GM20000 (cell line): ENCODE measurements around the gene TUBB3.

Experiments
- DNase-seq: peaks from one replicate; pipeline ENCODE4 v3.0.0; 2012; ENCODE audit warnings: low spot score
- TF ChIP-seq, protein P1 (sequence below): IDR thresholded peaks from 2 replicates; pipeline ENCODE4 v1.5.1; 2012; ENCODE audit warnings: mild to moderate bottlenecking, control low read depth; ENCODE audit errors: extremely low read depth, missing control alignments

TUBB3 gene

DNA sequence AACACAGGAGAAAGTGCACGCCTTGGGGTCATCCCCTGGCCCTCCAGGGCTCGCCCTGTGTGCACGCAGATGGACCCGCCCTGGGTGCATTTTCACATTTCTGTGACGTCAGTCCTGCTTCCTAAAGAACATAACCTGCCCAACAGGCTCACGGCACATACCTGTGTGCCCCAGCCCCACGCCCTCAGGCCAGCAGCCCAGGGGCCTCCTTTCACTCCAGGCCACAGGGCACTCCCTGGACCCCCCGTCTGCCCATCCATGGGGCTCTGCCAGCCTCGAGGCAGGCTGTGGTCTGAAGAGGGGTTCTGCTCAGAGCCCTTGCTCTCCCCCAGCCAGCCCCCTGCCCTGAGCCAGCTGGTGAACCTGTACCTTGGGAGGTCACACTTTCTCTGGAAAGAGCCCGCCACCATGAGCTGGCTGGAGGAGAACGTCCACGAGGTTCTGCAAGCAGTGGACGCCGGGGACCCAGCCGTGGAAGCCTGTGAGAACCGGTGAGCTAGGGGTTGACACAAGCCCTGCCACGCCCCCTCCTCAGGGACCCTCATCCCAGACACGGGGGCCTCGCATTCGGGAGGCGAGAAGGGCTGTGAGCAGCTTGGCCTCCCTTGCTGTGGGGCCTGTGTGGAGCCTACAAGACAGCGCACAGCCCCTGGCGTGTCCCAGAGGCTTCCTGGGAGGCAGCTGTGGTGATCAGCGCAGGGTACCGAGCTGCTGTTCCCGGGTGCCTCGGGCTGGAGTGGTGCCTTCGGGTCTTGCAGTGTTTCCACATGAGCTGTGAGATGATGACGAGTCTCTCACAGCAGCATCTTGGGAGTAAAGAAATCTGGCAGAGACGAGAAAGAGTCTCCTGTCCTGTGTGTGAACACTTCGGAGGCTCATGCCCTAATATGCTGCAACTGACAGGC lies 18.3 kb upstream of the TUBB3 start:
- TF ChIP-seq, protein P1, sequence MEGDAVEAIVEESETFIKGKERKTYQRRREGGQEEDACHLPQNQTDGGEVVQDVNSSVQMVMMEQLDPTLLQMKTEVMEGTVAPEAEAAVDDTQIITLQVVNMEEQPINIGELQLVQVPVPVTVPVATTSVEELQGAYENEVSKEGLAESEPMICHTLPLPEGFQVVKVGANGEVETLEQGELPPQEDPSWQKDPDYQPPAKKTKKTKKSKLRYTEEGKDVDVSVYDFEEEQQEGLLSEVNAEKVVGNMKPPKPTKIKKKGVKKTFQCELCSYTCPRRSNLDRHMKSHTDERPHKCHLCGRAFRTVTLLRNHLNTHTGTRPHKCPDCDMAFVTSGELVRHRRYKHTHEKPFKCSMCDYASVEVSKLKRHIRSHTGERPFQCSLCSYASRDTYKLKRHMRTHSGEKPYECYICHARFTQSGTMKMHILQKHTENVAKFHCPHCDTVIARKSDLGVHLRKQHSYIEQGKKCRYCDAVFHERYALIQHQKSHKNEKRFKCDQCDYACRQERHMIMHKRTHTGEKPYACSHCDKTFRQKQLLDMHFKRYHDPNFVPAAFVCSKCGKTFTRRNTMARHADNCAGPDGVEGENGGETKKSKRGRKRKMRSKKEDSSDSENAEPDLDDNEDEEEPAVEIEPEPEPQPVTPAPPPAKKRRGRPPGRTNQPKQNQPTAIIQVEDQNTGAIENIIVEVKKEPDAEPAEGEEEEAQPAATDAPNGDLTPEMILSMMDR = no peak
- no peak for DNase-seq

DNA sequence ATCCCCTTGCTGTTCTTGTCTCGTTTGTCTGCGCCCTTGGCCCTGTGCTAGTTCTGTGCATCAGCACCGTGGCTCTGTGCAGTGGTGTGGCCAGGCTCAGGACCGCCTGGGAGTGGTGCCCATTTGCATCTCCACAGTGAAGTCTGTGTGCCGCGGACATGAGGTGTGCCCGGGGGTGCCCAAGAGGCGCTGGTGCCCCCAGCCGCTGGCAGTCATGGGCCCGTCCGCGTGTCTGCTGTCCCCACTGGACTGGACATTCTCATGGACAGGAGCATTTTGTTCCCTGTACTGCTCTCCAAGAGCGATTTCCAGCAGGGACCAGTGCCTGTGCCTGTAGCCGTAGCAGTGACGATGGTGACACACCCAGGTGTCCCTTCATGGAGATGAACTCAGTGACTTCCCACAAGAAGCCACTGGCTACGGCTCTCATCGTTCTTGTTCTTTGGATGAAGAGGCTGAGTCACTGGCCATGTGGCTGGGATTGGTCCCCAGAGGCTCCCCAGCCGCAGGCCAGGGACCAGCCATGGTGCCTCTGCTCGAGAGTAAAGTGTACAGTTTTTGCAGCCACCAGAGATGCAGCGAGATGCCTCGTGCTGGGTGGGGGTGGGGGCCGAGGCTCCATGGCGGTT lies 17.5 kb upstream of the TUBB3 start:
- DNase-seq = no peak
- TF ChIP-seq, protein P1 = no peak

DNA sequence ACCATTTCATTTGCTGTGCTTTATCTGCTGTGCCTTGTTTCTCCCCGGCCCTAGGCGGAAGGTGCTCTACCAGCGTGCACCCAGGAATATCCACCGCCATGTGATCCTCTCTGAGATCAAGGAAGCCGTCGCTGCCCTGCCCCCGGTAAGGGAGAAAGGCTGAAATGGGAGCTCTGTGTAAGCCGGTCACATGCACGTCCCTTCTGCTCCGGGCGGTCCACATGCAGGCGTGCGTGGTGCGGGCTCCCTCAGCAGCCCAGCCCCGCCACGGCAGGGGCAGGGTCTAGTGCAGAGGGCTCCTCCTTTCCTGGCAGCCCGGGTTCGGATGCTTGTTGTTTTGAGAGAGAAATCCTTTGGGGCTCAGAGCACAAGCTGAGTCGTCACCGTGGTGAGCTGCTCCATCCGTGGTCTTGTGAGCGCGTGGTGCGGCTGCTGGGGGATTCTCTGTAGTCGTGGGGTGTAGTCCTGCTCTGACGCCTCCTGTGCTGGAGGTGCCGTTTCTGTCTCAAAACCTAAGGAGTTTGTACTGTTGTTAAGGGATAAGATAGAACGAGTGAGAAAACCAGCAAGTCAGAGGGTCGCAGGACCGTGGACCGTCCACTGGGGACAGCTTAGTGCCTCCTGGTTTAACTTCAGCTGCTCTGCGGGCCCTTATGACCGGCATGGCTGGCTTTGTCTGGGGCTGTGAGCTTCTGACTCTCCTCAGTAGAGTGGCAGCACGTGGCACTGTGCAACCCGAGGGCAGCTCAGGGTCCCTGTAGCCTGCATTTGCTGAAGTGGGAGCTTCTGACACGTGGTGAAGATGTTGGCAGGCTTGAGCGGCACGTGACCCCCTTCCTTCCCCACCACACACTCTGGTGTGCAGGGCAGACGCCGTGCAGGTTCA lies 16.8 kb upstream of the TUBB3 start:
- TF ChIP-seq, protein P1 = no peak
- DNase-seq = no peak

DNA sequence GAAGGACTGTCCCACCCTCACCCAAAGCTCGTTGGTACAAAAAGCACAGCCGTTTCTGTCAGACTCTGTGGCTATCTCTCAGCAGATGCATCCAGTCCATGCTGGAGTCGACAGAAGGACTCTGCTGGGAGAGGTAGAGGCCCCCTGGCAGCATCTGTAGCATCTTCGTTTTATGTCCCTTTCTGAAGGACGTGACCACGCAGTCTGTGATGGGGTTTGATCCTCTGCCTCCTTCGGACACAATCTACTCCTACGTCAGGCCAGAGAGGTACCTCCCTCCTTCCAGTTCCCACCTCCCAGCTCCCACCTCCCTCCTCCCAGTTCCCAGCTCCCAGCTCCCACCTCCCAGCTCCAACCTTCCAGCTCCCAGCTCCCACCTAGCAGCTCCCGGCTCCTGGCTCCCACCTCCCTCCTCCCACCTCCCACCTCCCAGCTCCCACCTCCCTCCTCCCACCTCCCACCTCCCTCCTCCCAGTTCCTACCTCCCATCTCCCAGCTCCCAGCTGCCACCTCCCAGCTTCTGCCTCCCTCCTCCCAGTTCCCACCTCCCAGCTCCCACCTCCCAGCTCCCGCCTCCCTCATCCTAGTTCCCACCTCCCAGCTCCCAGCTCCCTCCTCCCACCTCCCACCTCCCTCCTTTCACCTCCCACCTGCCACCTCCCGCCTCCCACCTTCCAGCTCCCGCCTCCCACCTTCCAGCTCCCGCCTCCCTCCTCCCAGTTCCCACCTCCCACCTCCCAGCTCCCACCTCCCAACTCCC lies 15.9 kb upstream of the TUBB3 start:
- TF ChIP-seq, protein P1 = no peak
- DNase-seq = no peak

DNA sequence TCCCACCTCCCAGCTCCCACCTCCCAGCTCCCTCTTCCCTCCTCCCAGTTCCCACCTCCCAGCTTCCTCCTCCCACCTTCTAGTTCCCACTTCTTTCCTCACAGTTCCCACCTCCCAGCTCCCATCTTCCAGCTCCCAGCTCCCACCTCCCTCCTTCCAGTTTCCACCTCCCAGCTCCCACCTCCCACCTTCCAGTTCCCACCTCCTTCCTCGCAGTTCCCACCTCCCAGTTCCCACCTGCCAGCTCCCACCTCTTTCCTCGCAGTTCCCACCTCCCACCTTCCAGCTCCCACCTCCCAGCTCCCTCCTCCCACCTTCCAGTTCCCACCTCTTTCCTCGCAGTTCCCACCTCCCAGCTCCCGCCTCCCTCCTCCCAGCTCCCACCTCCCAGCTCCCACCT lies 14.9 kb upstream of the TUBB3 start:
- DNase-seq = no peak
- TF ChIP-seq, protein P1 = no peak

DNA sequence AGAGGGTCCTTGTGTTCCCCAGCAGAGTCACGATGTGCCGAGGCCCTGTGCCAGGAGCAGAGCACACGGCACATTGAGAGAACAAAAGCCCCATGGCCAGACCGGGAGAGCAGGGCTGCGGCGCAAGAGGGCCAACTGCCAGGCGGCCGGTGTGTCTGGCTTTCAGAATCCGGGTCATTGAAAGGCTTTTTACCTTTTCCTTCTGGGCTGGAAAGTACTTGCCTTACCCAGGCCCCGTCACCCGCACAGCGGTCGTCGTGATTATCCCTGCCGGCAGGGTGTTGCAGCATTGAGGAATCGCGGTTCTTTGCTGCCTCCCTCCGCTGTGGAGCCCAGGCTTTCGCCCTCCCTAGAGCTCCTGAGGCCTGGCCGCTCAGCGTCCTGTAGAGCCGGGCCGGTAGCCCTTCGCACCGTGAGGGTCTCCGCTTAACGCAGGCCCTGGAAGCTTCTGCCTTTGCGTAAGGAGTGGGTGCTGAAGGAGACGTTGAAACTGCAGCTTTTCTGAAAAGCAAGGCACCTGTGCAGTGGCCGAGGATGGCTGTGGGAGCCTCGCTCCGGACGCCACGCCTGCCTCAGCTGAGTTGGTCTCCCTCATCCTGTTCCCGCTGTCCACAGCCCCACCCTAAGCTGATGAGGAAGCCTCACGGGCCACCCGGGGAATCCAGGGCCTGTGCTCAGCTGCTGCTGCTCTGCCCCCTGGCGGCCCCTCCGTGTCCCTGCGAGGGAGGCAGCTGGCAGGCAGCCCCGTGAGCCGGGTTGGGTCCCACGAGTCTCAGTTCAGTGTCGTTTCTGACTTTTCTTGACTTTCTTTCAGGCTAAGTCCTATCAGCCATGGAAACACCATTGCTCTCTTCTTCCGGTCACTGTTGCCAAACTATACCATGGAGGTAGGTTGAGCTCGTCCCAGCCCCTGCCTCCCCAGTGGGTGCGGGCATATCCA lies 13.1 kb upstream of the TUBB3 start:
- DNase-seq = peak; percentile 85
- TF ChIP-seq, protein P1 = peak; percentile 93
